OCI-LY7 (cell line): ENCODE data around the gene PLCXD1.

Experiments used
- CTCF ChIP-seq: fragments of 200-600 bp; sonication (generic); conservative IDR thresholded peaks from 2 replicates; pipeline ENCODE4 v1.5.1; 2014; ENCODE audit warnings: mild to moderate bottlenecking, antibody characterized with exemption, low read length, moderate library complexity, mixed read lengths
- EZH2phosphoT487 ChIP-seq: fragments of 200-600 bp; sonication (generic); IDR thresholded peaks from 2 replicates; pipeline ENCODE4 v1.6.1; 2018; ENCODE audit warnings: low read depth, borderline replicate concordance, mild to moderate bottlenecking, mixed run types, antibody characterized with exemption, low read length, moderate library complexity, mixed read lengths

DNA sequence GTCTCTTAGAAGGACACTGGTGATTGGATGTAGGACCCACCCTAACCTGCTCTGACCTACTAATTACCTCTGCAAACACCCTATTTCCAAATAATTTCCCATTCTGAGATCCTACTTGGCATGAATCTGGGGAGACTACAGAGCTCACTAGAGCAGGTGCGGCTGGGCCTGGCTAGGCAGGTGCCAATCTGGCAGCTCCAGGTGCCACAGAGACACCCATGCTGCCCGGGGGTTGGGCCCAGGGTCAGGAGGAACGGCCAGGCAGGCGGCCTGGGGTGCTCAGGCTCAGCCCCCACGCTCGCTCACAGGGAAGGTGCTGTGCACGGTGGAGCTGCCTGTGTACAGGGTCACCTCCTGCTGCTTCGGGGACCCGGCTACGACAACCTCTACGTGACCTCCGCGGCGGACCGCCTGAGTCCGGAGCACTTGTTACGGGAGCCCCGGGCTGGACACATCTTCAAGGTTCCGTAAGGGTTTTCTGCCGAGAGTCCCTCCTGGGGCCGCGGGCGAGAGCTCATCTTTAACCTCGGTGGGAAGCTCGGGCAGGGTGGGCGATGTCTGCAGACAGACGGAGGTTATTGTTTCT, 26.5 kb upstream of the PLCXD1 start:
- TF ChIP-seq CTCF (no peak), EZH2phosphoT487 (no peak)
